ENCODE data around the gene DPPA5. TPM values are rescaled to one million over a fixed set of nuclear protein-coding genes. Genes with fewer than 3 reads are reported as not detected.

Gene DPPA5
- total RNA-seq, 2 donors from 2014 or later: not detected

- ATAC-seq (replicated peaks in 1 of 2): no peak
- Mint-ChIP-seq H3K27ac (no peak overlapping the region), H3K9me3 (no peaks in the 10 kb centered on the region), H3K36me3 (ENCODE audit: insufficient read depth in 2 of 2) (no peaks in the 10 kb centered on the region), H3K27me3 (ENCODE audit: low read depth) (no peaks in the 10 kb centered on the region), H3K4me1 (ENCODE audit: low read depth) (no peaks in the 10 kb centered on the region), H3K4me3 (no peak overlapping the region)
- DNase-seq: no peak
Measured at GRCh38 chr6:73377225-73377624, 23.1 kb upstream of the DPPA5 start.

GRCh38 chr6:73375216-73375615 lies 21.1 kb upstream of the DPPA5 start:
- H3K36me3 Mint-ChIP-seq (ENCODE audit: insufficient read depth in 2 of 2): no peaks in the 10 kb centered on the region
- H3K9me3 Mint-ChIP-seq: no peaks in the 10 kb centered on the region
- no peaks in the 10 kb centered on the region for H3K27me3 Mint-ChIP-seq (ENCODE audit: low read depth)
- ATAC-seq (replicated peaks in 1 of 2) (no peak), DNase-seq (no peak)
- no peaks in the 10 kb centered on the region for H3K4me1 Mint-ChIP-seq (ENCODE audit: low read depth)
- no peak overlapping the region for H3K4me3 Mint-ChIP-seq
- H3K27ac Mint-ChIP-seq: no peak overlapping the region

- H3K36me3 Mint-ChIP-seq (ENCODE audit: insufficient read depth in 2 of 2): no peaks in the 10 kb centered on the region
- DNase-seq (no peak), ATAC-seq (replicated peaks in 1 of 2) (no peak)
- H3K27ac Mint-ChIP-seq: no peak overlapping the region
- H3K4me3 Mint-ChIP-seq: no peak overlapping the region
- H3K4me1 Mint-ChIP-seq (ENCODE audit: low read depth): no peaks in the 10 kb centered on the region
- no peaks in the 10 kb centered on the region for H3K27me3 Mint-ChIP-seq (ENCODE audit: low read depth)
- H3K9me3 Mint-ChIP-seq: no peaks in the 10 kb centered on the region
Measured at GRCh38 chr6:73372516-73372915, 18.4 kb upstream of the DPPA5 start.

GRCh38 chr6:73371984-73372383 lies 17.9 kb upstream of the DPPA5 start:
- H3K27ac Mint-ChIP-seq: no peak overlapping the region
- H3K36me3 Mint-ChIP-seq (ENCODE audit: insufficient read depth in 2 of 2): no peaks in the 10 kb centered on the region
- no peaks in the 10 kb centered on the region for H3K27me3 Mint-ChIP-seq (ENCODE audit: low read depth)
- H3K4me3 Mint-ChIP-seq: no peak overlapping the region
- H3K9me3 Mint-ChIP-seq: no peaks in the 10 kb centered on the region
- DNase-seq (no peak), ATAC-seq (replicated peaks in 1 of 2) (no peak)
- no peaks in the 10 kb centered on the region for H3K4me1 Mint-ChIP-seq (ENCODE audit: low read depth)

- Mint-ChIP-seq H3K27me3 (ENCODE audit: low read depth) (no peaks in the 10 kb centered on the region), H3K4me3 (no peak within 1 kb of the TSS), H3K9me3 (no peaks in the 10 kb centered on the region), H3K4me1 (ENCODE audit: low read depth) (no peaks in the 10 kb centered on the region), H3K36me3 (ENCODE audit: insufficient read depth in 2 of 2) (no peaks in the 10 kb centered on the region), H3K27ac (no peak within 1 kb of the TSS)
- ATAC-seq (replicated peaks in 1 of 2) (no peak), DNase-seq (no peak)
Measured at GRCh38 chr6:73369563-73369962, 15.5 kb upstream of the DPPA5 start, which contains the start of gene OOEP. TSS of gene OOEP (minus strand) at chr6:73369897. CDS start at chr6:73369792, 105 bp downstream.

GRCh38 chr6:73369157-73369556 lies 15.1 kb upstream of the DPPA5 start:
- no peak overlapping the region for H3K27ac Mint-ChIP-seq
- no peak overlapping the region for H3K4me3 Mint-ChIP-seq
- no peaks in the 10 kb centered on the region for H3K36me3 Mint-ChIP-seq (ENCODE audit: insufficient read depth in 2 of 2)
- H3K4me1 Mint-ChIP-seq (ENCODE audit: low read depth): no peaks in the 10 kb centered on the region
- DNase-seq (no peak), ATAC-seq (replicated peaks in 1 of 2) (no peak)
- H3K9me3 Mint-ChIP-seq: no peaks in the 10 kb centered on the region
- H3K27me3 Mint-ChIP-seq (ENCODE audit: low read depth): no peaks in the 10 kb centered on the region

GRCh38 chr6:73368675-73369074 lies 14.6 kb upstream of the DPPA5 start:
- no peaks in the 10 kb centered on the region for H3K4me1 Mint-ChIP-seq (ENCODE audit: low read depth)
- no peaks in the 10 kb centered on the region for H3K27me3 Mint-ChIP-seq (ENCODE audit: low read depth)
- no peak overlapping the region for H3K27ac Mint-ChIP-seq
- no peak overlapping the region for H3K4me3 Mint-ChIP-seq
- no peaks in the 10 kb centered on the region for H3K9me3 Mint-ChIP-seq
- DNase-seq (no peak), ATAC-seq (replicated peaks in 1 of 2) (no peak)
- H3K36me3 Mint-ChIP-seq (ENCODE audit: insufficient read depth in 2 of 2): no peaks in the 10 kb centered on the region

- no peaks in the 10 kb centered on the region for H3K4me1 Mint-ChIP-seq (ENCODE audit: low read depth)
- no peaks in the 10 kb centered on the region for H3K9me3 Mint-ChIP-seq
- H3K4me3 Mint-ChIP-seq: no peak overlapping the region
- no peaks in the 10 kb centered on the region for H3K27me3 Mint-ChIP-seq (ENCODE audit: low read depth)
- H3K27ac Mint-ChIP-seq: no peak overlapping the region
- ATAC-seq (replicated peaks in 1 of 2) (no peak), DNase-seq (no peak)
- H3K36me3 Mint-ChIP-seq (ENCODE audit: insufficient read depth in 2 of 2): no peaks in the 10 kb centered on the region
Measured at GRCh38 chr6:73367761-73368355, 13.8 kb upstream of the DPPA5 start.

- H3K9me3 Mint-ChIP-seq: no peaks in the 10 kb centered on the region
- no peak overlapping the region for H3K27ac Mint-ChIP-seq
- H3K27me3 Mint-ChIP-seq (ENCODE audit: low read depth): no peaks in the 10 kb centered on the region
- H3K4me3 Mint-ChIP-seq: no peak overlapping the region
- ATAC-seq (replicated peaks in 1 of 2) (no peak), DNase-seq (no peak)
- no peaks in the 10 kb centered on the region for H3K36me3 Mint-ChIP-seq (ENCODE audit: insufficient read depth in 2 of 2)
- no peaks in the 10 kb centered on the region for H3K4me1 Mint-ChIP-seq (ENCODE audit: low read depth)
Measured at GRCh38 chr6:73364549-73364948, 10.5 kb upstream of the DPPA5 start.

GRCh38 chr6:73364121-73364520 lies 10.0 kb upstream of the DPPA5 start:
- H3K27me3 Mint-ChIP-seq (ENCODE audit: low read depth): no peaks in the 10 kb centered on the region
- H3K36me3 Mint-ChIP-seq (ENCODE audit: insufficient read depth in 2 of 2): no peaks in the 10 kb centered on the region
- no peak for ATAC-seq (replicated peaks in 1 of 2)
- DNase-seq: no peak
- H3K27ac Mint-ChIP-seq: no peak overlapping the region
- no peaks in the 10 kb centered on the region for H3K9me3 Mint-ChIP-seq
- H3K4me1 Mint-ChIP-seq (ENCODE audit: low read depth): no peaks in the 10 kb centered on the region
- H3K4me3 Mint-ChIP-seq: no peak overlapping the region

- H3K36me3 Mint-ChIP-seq (ENCODE audit: insufficient read depth in 2 of 2): no peaks in the 10 kb centered on the region
- H3K9me3 Mint-ChIP-seq: no peaks in the 10 kb centered on the region
- no peak overlapping the region for H3K27ac Mint-ChIP-seq
- DNase-seq (no peak), ATAC-seq (replicated peaks in 1 of 2) (no peak)
- H3K4me3 Mint-ChIP-seq: no peak overlapping the region
- H3K4me1 Mint-ChIP-seq (ENCODE audit: low read depth): no peaks in the 10 kb centered on the region
- H3K27me3 Mint-ChIP-seq (ENCODE audit: low read depth): no peaks in the 10 kb centered on the region
Measured at GRCh38 chr6:73363537-73363875, 9.4 kb upstream of the DPPA5 start.

GRCh38 chr6:73362869-73363536 lies 8.9 kb upstream of the DPPA5 start:
- Mint-ChIP-seq H3K4me1 (ENCODE audit: low read depth) (no peaks in the 10 kb centered on the region), H3K9me3 (no peaks in the 10 kb centered on the region), H3K27ac (no peak overlapping the region), H3K27me3 (ENCODE audit: low read depth) (no peaks in the 10 kb centered on the region), H3K36me3 (ENCODE audit: insufficient read depth in 2 of 2) (no peaks in the 10 kb centered on the region), H3K4me3 (no peak overlapping the region)
- DNase-seq (no peak), ATAC-seq (replicated peaks in 1 of 2) (no peak)

GRCh38 chr6:73362358-73362757 lies 8.3 kb upstream of the DPPA5 start, which contains the start of gene KHDC3L:
TSS of gene KHDC3L (plus strand) at chr6:73362658. CDS start at chr6:73362730, 72 bp downstream.
- Mint-ChIP-seq H3K4me1 (ENCODE audit: low read depth) (no peaks in the 10 kb centered on the region), H3K36me3 (ENCODE audit: insufficient read depth in 2 of 2) (no peaks in the 10 kb centered on the region), H3K27ac (no peak within 1 kb of the TSS), H3K4me3 (no peak within 1 kb of the TSS), H3K9me3 (no peaks in the 10 kb centered on the region), H3K27me3 (ENCODE audit: low read depth) (no peaks in the 10 kb centered on the region)
- ATAC-seq (replicated peaks in 1 of 2): no peak
- no peak for DNase-seq

GRCh38 chr6:73349311-73349710 lies 4.8 kb downstream of the DPPA5 start:
- Mint-ChIP-seq H3K27ac (no peak overlapping the region), H3K4me1 (ENCODE audit: low read depth) (no peaks in the 10 kb centered on the region)

More at GRCh38 chr6:73349311-73349710, 4.8 kb downstream of the DPPA5 start:
- DNase-seq (no peak), ATAC-seq (replicated peaks in 1 of 2) (no peak)
- H3K9me3 Mint-ChIP-seq: no peaks in the 10 kb centered on the region
- no peak overlapping the region for H3K4me3 Mint-ChIP-seq
- H3K36me3 Mint-ChIP-seq (ENCODE audit: insufficient read depth in 2 of 2): no peaks in the 10 kb centered on the region
- peaks cover 46% of the 10 kb centered on the region for H3K27me3 Mint-ChIP-seq (ENCODE audit: low read depth)
